PC-9 (cell line): ENCODE results near the gene MMP25.

Source experiments
- CTCF ChIP-seq: fragments of 200-600 bp; sonication (generic); conservative IDR thresholded peaks from 2 replicates; pipeline ENCODE4 v1.6.1; 2017; ENCODE audit warnings: mixed run types, antibody characterized with exemption, mild to moderate bottlenecking, moderate library complexity
- EZH2 ChIP-seq: fragments of 200-600 bp; sonication (generic); IDR thresholded peaks from 2 replicates; pipeline ENCODE4 v1.8.0; 2017; ENCODE audit warnings: antibody characterized with exemption, low read depth

DNA sequence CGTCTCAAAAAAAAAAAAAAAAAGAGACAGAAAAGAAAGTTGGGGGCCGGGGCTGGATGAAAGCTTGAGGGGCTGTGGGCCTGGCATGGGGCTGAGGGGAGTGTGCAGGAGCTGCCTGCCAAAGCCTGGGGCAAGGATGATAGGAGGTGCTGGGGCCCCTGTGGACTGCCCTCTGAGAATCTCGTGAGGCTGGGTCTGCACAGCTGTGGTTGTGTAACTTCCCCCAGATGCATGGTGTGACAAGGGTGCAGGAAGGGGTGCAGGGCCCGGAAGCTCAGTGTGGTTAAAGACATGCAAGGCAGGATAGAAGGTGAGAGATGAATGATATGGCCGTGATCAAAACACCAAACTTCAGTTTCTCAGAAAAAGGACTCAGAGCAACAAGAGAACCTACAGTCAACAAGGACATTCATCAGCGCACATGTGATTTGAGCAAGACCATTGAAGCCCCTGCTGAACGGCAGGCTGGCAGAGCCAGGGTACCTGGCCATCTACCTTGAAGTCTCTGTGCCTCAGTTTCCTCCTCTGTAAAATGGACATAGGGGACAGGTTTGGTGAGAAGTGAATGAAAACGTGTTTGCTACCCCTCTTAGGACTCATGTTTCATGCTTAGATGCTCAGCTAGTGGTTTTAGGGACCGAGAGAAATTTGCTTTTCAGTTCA lies 28.6 kb downstream of the MMP25 start:
- TF ChIP-seq CTCF (no peak), EZH2 (no peak)
